AG04449 (cell line): ENCODE measurements around the gene HOXD13.

ENCODE experiments used
- CTCF ChIA-PET: fragments of 350-600 bp; formaldehyde crosslinking; extraction: SDS; loops from one replicate; lab custom pipeline; 2021; ENCODE audit warnings: antibody characterized with exemption; lab: Yijun Ruan, JAX
- POLR2A ChIA-PET: fragments of 400-600, 350-600 bp; formaldehyde crosslinking; extraction: SDS; loops from one replicate; lab custom pipeline; 2020; ENCODE audit warnings: antibody characterized with exemption, inconsistent platforms; lab: Yijun Ruan, JAX
- DNase-seq: peaks from one replicate; pipeline ENCODE4 v3.0.0-alpha.2; 2010; ENCODE audit warnings: low read depth, low spot score
- H3K4me3 ChIP-seq: 2 replicates; pipeline ENCODE4 v1.5.1; 2011; ENCODE audit warnings: low read depth, mild to moderate bottlenecking, control low read depth, low read length
- CTCF ChIP-seq: IDR thresholded peaks from one replicate; pipeline ENCODE4 v1.5.1; 2011; ENCODE audit warnings: mild to moderate bottlenecking, moderate library complexity, low read length, control low read depth, inconsistent platforms; ENCODE audit not compliant: insufficient read depth; ENCODE audit errors: missing control alignments

HOXD13 gene

GRCh38 chr2:176121190-176122051 is 28.9 kb downstream of the HOXD13 start:
- TF ChIP-seq CTCF: no peak
- no peak overlapping the region; the same call in 1 of the 2 replicates for H3K4me3 ChIP-seq
- ChIA-PET POLR2A (interaction anchor here (0.7 kb wide), 1 partner anchor 516 kb away, joined by 5 read pairs; no protein-coding TSS in a partner anchor), CTCF (interaction anchor here (1.0 to 30.2 kb wide), 10 partner anchors 8 to 1041 kb away, joined by 3 to 1421 read pairs (median 14); no protein-coding TSS in a partner anchor)
- DNase-seq: no peak

GRCh38 chr2:176122052-176122682 is 29.6 kb downstream of the HOXD13 start:
- peak overlapping the region; percentile 63 for H3K4me3 ChIP-seq
- no peak for DNase-seq
- POLR2A ChIA-PET: interaction anchor here (0.7 kb wide), 1 partner anchor 515 kb away, joined by 5 read pairs; no protein-coding TSS in a partner anchor

GRCh38 chr2:176122683-176123410 is 30.3 kb downstream of the HOXD13 start, which contains the start of gene HOXD9:
Gene HOXD9 (plus strand): TSS chr2:176122719. CDS start chr2:176122769, 50 bp downstream.
- H3K4me3 ChIP-seq: peak within 1 kb of the TSS; percentile 63
- ChIA-PET CTCF (interaction anchor here (0.8 to 30.2 kb wide), 8 partner anchors 9 to 1040 kb away, joined by 3 to 1421 read pairs (median 14); no protein-coding TSS in a partner anchor), POLR2A (no interaction called here)

More at GRCh38 chr2:176122052-176122682, 29.6 kb downstream of the HOXD13 start:
- no peak for TF ChIP-seq CTCF
- CTCF ChIA-PET: interaction anchor here (0.8 to 30.2 kb wide), 8 partner anchors 9 to 1041 kb away, joined by 3 to 1421 read pairs (median 14); no protein-coding TSS in a partner anchor

GRCh38 chr2:176123411-176124109 is 31.0 kb downstream of the HOXD13 start:
- ChIA-PET CTCF (interaction anchor here (2.4 to 30.2 kb wide), 5 partner anchors 13 to 1039 kb away, joined by 14 to 1421 read pairs (median 74); no protein-coding TSS in a partner anchor), POLR2A (no interaction called here)
- TF ChIP-seq CTCF: no peak
- DNase-seq: no peak
- H3K4me3 ChIP-seq: peak overlapping the region; percentile 63

More at GRCh38 chr2:176122683-176123410, 30.3 kb downstream of the HOXD13 start, which contains the start of gene HOXD9:
- DNase-seq: no peak
- no peak for TF ChIP-seq CTCF

GRCh38 chr2:176124110-176124946 is 31.8 kb downstream of the HOXD13 start:
- POLR2A ChIA-PET: no interaction called here
- peak overlapping the region; percentile 63 for H3K4me3 ChIP-seq
- no peak for DNase-seq
- no peak for TF ChIP-seq CTCF
- CTCF ChIA-PET: interaction anchor here (2.4 to 30.2 kb wide), 8 partner anchors 9 to 1038 kb away, joined by 14 to 1421 read pairs (median 56); partner anchors contain the start of gene HOXD10
